GM19372 (cell line): ENCODE measurements around the gene PDCD5.
"Not testable (repeated sequence)": the region's sequence is repeated elsewhere in the genome, so short reads cannot be mapped to it uniquely, and the experiment has no call there.

Source experiments
- ATAC-seq: cut with Tn5 transposase; IDR thresholded peaks from one replicate; pipeline ENCODE4 v1.9.1; 2021; ENCODE audit warnings: mild to moderate bottlenecking, low read depth, moderate library complexity; ENCODE audit not compliant: unreplicated experiment

Gene PDCD5

DNA sequence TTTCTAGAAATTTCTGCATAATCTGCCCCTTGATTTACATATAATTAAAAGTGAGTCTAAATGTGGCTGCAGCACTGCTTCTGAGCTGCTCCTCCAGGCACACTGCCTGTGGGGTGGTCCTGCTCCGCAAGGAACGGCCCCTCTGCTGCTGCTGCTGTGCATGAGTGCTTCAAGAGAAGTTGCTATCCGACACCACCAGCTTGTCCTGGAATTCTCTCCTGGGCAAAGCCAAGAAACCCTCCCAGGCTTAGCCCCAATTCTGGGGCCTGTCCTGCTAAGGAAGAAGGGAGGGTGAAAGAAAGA, 7.5 kb upstream of the PDCD5 start:
- ATAC-seq, result no peak

DNA sequence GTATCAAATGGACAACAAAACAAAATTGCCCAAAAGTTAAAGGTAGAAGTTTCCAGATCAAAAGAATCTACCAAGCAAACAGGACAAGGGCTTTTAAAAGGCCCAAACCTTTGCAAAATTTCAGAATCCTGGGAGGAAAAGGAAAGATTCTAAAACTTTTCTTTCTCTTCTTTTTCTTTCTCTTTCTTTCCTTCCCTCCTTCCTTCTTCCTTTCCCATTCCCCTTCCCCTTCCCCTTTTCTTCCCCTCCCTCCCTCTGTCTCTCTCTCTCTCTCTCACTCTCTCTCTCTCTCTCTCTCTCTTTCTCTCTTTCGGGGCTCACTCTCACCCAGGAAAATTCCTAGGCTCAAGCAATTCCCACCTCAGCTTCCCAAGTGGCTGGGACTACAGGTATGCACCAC, 4.2 kb upstream of the PDCD5 start:
- no peak for ATAC-seq

DNA sequence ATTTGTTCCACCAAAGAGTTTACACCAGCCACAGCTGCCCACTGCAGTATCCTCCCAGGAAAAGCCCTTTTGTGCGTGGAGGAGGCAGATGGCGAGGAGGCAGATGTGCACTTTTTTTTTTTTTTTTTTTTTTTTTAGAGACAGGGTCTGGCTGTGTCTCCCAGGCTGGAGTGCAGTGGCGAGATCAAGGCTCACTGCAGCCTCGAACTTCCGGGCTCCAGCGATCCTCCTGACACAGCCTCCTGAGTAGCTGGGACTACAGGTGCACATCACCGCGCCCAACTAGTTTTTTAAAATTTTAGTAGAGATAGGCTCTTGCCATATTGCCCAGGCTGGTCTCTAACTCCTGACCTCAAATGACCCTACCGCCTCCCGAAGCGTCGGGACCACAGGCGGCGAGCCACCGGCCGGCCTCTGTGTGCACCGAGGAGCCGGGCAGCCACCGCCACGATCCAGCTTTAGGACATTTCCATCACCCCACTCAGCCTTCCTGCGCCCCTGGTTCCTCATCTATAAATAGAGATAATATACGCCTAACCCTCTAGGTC, 563 bp upstream of the PDCD5 start:
- ATAC-seq, result peak; percentile 30

DNA sequence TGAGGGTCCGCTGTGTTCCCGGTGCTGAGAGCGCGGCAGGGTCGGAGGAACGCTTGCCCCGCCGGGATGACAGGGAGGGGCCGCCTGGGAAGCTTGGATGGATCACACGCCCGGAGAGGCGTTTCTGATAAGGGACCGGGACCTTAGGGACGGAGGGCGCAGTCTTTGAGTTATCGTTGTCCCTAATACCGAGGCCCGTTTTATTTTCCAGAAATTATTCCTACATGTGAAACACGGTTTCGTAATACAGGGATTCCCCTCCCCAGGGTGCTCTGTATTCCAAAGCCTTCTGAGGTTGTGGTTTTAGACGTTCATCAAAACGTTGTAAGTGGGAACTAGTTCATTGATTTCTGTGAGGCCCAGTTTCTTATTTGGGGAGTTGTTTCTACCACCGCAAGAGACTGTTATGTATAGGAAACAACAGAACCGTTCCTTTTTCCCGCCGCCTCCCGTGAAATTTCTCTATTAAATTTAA, 752 bp downstream of the PDCD5 start:
- no peak for ATAC-seq

DNA sequence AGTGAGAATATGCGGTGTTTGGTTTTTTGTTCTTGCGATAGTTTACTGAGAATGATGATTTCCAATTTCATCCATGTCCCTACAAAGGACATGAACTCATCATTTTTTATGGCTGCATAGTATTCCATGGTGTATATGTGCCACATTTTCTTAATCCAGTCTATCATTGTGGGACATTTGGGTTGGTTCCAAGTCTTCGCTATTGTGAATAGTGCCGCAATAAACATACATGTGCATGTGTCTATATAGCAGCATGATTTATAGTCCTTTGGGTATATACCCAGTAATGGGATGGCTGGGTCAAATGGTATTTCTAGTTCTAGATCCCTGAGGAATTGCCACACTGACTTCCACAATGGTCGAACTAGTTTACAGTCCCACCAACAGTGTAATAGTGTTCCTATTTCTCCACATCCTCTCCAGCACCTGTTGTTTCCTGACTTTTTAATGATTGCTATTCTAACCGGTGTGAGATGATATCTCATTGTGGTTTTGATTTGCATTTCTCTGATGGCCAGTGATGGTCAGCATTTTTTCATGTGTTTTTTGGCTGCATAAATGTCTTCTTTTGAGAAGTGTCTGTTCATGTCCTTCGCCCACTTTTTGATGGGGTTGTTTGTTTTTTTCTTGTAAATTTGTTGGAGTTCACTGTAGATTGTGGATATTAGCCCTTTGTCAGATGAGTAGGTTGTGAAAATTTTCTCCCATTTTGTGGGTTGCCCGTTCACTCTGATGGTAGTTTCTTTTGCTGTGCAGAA, 6.9 kb downstream of the PDCD5 start:
- not testable (repeated sequence) for ATAC-seq

DNA sequence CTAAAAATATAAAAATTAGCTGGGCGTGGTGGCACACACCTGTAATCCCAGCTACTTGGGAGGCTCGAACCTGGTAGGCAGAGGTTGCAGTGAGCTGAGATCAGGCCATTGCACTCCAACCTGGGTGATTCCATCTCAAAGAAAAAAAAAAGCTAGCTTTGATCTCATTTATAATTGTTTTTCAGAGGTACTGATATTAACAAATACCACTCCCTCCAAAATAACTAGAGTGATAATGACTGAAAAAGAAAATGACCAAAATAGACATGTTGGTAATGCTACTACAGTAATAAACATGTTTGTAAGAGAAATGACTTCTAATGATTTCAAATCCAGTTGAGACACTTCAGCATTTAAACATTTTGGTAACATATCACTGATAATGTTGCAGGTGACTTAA, 13.0 kb downstream of the PDCD5 start:
- ATAC-seq, result no peak

DNA sequence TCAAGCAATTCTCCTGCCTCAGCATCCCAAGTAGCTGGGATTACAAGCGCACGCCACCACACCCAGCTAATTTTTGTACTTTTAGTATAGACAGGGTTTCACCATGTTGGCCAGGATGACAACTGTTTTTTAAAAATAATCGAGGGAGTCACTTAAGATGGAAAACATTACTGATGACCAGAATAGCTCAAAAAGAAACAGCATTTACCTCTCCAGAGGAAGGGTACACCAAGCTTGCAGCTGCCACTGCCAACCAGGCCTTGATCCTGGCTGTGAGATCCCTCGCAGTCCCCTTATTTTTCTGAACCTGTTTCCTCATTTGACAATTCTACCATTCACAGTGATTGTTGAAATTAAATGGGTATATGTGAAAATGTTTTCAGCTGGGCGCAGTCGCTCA, 14.5 kb downstream of the PDCD5 start:
- ATAC-seq, result no peak

DNA sequence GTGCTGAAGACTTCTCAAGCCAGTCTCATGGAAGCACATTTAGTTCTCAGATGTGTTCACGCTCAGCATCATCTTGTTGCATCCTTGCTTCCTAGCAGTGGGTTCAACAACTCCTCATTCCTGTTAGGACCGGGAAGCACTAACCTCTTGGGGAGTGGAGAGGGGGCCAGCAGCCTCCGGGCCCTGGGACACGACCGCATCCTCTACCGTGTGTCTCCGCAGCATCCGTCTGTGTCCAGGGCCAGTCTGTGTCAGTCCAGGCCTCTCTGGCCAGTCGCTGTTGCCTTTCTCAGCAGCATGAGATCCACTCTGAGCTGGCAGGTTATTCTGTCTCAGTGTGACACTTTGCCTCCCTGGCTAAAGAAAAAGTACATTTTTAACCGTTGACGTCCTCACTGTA, 17.0 kb downstream of the PDCD5 start:
- no peak for ATAC-seq

DNA sequence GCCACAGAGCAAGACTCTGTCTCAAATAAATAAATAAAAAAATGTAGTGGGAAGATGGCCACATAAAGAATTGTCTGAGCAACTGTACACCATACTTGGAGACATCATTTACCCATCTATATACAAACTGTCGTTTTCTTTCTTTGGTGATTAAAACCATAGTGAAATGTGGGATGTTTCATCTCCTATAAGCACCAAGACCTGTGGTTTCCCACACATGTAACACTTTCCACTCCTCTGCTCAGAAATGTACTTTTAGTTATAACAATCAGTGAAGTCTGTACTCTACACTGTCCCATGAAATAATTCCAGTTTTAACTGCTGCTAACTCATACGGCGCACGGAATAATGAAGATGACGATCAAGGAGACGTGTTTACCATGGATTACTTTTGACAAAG, 18.3 kb downstream of the PDCD5 start:
- no peak for ATAC-seq

DNA sequence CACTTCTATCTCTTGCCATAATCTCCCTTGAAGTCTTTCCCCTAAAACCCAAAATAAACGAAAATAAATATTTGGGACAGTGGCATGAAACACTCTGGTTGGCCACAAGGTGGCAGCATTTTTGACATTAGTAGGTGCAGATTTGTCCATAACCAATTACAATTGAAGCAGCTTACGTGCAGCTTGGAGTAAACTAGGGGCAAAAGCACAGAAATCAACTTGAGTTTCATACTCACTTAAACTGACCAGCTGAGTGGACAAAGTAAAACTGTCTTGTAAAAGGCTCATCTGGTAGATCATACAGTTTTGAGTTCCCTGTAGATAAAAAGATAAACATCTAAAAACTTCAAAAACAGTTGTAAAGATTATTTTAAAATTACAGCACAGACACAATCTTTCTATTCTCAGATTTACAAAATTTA, 18.8 kb downstream of the PDCD5 start:
- no peak for ATAC-seq

DNA sequence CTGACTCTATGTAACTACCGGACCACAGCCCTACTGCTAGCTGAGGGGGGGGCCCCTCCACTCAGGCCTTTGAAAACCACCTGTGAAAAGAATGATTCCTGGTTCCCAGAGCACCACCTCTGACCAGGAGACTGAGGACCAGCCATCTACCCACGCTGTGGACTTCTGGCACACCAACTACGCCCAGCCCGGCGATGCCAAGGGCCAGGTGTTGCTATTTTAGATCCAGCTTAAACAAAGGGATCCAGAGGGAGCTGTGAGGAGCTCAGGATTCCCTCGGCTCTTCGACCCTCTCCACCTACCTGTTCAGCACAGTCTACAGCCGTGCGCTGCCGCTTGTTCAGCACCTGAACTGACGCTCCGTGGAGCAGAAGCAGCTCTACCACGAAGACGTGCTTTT, 23.0 kb downstream of the PDCD5 start:
- no peak for ATAC-seq

DNA sequence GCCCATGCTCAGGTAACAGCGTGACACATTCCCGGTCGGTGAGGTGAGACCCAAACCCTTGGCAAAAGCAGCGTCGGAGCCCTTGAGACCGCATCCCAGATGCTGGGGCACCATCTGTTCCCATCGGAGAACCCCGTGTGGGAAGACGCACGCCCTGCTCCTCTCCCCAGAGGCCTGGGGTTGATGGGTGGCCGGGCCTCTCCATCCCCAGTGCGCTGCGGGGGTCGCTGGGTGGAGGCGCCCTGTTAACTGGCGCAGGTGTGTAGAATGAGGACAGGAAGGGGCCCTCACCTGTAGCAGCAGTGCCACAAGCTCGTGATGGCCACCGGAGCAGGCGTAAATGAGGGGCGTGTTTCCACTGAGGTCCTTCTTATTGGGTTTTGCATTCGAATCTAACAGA, 24.6 kb downstream of the PDCD5 start:
- ATAC-seq, result no peak

DNA sequence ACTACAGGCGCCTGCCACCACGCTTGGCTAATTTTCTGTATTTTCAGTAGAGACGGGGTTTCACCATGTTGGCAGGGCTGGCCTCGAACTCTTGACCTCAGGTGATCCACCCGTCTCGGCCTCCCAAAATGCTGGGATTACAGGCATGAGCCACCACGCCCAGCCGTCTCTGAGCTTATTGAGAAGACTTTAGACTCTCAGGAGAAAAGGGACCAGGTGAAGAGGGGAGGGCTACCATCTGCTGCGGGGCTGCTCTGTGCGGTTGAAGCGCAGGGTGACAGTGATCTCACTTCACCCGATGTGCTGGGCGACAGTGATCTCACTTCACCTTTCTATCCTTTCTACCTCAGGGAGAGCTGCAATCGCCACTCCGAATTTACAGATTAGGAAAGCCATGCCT, 25.3 kb downstream of the PDCD5 start:
- no peak for ATAC-seq

DNA sequence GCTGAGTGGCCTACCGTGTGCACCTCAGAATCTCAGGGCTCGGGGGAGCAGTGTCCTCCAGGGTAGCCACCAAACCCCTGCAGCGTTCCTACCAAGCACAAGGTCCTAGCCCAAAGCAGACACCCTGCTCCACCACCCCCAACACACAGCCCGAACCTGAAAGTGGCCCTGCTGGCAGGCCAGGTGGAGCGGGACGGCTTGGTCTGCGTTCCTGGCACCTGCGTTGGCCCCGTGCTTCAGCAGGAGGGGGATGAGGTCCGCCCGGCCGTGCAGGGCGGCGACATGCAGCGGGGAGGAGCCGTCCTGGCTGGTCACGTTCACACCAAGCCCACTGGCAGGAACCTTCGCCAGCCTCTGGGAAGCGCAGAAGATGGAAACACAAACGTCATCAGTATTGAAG, 26.5 kb downstream of the PDCD5 start:
- no peak for ATAC-seq

DNA sequence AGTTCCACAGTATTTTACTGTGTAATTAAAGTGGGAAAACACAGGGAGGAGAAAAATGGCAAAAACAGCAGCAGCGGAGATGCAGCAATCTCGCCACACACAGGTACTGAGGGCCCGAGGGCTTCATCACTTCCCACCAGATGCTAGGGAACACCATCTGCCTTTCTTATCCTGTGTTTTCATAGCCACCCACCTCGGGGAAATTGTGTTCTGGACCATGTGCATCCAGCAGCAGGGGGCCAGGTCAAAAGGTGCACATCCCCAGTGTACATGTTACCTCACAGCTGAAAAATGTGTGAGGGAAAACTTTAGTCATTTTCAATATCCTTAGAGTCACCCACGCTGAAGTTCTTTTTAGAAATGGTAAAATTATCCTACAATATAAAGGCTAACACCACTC, 30.2 kb downstream of the PDCD5 start:
- no peak for ATAC-seq

DNA sequence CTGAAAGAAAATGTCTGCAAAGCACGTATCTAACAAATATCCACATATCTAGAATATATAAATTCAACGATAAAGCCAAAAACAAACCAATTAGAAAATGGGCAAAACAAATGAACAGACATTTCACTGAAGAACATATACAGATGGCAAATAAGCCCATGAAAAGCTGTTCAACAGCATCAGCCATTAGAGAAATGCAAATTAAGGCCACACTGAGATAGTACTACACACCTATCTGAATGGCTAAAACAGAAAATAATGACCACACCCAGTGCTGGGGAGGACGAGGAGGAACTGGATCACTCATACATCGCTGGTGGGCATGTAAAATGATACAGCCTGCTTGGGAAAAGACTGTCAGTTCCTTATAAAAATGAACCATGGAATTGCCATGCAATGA, 32.0 kb downstream of the PDCD5 start:
- no peak for ATAC-seq

DNA sequence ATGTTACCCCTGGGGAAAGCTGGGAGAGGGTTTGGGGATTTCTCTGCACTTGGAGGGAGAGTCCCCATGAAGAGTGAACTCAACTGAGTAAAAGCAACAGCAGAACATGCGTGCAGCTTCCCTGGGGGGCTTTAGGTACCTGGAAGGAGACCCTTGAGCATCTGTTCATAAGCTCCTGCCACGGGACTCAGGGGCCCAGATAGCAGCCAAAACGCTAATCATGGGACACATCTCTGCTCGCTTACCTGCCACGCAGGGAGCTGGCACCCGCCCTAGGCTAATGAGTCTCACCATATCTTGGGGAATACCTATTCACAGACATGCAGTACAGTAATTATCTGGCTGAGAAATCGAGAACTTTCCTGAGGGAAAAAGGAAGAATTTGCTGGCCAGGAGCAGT, 33.9 kb downstream of the PDCD5 start:
- no peak for ATAC-seq

DNA sequence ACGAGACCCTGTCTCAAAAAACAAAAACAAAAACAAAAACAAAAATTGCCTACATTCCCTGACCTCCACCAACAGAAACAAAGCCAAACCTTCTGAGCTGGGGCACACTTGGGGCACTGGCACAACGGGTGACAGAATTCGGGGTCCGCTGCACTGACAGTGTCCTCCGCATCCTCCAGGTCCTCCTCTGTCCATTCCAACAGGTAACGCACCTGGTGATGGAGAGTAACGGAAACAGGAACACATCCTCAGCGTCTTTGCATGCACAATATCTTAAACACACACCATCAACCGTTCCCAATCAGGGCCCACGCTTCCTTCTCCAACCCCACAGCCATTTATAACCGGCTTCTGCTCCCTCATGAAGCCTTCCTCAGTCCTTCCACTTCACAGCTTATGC, 34.6 kb downstream of the PDCD5 start:
- no peak for ATAC-seq

DNA sequence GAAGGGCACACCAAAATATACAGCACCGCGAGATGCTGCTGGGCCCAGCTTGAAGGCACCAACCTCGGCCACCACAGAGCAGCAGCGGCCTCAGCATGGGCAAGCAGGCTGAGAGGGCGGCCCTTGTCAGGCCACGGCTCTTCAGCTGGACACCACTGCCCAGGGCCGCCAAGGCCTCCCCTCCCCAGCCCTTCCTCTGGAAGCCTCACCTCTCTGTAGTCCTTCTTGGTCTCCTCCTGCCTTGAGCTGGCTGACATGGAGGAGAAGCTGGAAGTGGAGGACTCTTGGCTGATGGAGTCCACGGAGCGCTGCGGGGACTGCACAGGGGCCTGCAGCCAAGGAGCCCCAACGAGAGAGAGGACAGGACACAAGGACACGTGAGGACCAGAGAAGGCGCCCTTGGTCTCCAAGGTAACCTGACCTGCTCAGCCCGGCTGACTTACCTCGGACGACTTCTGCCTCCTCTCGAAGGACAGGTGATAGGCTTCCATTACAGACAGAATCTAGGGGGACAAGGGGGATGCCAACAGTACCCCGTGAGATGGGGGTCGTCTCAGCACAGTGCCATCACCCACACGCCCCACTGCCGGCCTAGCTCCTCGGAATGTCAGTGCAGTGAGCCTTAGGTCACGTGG, 38.2 kb downstream of the PDCD5 start:
- no peak for ATAC-seq

DNA sequence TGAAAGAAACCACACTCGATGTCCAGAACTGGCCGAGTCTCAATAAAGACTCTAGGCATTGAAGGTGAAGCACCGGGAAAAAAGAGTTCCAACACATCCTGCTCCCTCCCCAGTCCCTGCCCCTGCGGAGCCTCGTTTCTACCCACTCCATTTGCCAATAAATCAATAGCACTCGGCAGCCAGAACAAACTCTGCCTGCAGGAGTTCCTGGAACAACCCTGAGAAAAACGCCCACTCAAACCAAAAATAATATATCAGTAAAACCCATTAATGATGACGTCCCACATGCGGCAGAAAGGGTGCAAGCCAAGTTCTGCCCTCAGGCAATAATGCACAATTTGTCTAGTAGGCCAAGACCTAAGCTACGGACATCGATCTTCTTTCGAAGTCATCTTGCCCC, 41.0 kb downstream of the PDCD5 start:
- no peak for ATAC-seq

DNA sequence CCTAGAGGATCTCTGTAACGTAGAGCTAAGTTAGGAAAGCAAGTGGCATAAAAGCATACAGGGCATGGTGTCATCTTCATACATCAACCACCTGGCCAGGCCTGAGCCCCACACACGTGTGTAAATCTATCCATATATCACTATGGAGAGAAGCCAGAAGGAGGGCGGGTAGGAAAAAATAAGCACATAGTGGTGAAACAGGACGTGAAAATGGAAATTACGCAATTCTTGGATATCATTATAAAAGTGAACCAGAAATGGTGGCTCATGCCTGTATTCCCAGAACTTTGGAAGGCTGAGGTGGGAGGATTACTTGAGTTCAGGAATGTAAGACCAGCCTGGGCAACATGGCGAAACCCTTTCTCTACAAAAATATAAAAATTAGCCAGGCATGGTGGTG, 43.4 kb downstream of the PDCD5 start:
- no peak for ATAC-seq

DNA sequence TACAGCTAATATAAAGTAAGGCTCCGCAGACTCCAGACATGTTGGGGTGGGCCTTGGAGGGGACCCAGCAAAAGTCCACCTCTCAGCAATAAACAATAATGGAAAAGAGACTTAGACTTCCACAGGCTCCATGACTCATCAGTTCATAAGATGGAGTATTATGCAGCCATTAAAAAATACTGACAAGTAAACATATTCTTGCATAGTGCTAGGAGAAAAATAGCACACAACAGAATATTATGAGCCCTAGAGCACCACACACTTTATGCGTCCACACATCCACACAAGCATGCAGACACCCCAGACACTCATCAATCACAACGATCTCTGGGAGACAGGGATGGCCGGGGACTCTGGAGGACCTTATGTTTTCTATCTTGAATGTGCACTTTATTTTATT, 46.0 kb downstream of the PDCD5 start:
- no peak for ATAC-seq
